Gastroesophageal sphincter (tissue), 4 donors: ENCODE data around the gene PRMT5. TPM values are rescaled to one million over a fixed set of nuclear protein-coding genes. Genes with fewer than 3 reads are reported as not detected.

Experiments
- ATAC-seq: fragments of 150-250 bp; one replicate; pipeline ENCODE4 v1.9.1; 2016; ENCODE audit warnings: mild to moderate bottlenecking, moderate library complexity
- H3K27ac ChIP-seq, 4 donors: fragments of 200-600 bp; sonication (generic) in 3 of 4; 1 replicate in 3 of 4; 2 replicates in 1 of 4; pipeline ENCODE4 v1.5.1; 2016 to 2019
- H3K27me3 ChIP-seq: fragments of 200-600 bp; sonication (generic); one replicate; pipeline ENCODE4 v1.5.1; 2019
- H3K36me3 ChIP-seq, 2 donors: fragments of 200-600 bp; sonication (generic); one replicate each; pipeline ENCODE4 v1.5.1; 2019; ENCODE audit warnings: control low read depth in 1 of 2
- H3K4me1 ChIP-seq, 3 donors: fragments of 200-600 bp; sonication (generic); 1 replicate in 2 of 3; 2 replicates in 1 of 3; pipeline ENCODE4 v1.5.1; 2016 to 2019; ENCODE audit warnings: control low read depth in 2 of 3
- H3K4me3 ChIP-seq, 2 donors: fragments of 200-600 bp; sonication (generic); one replicate each; pipeline ENCODE4 v1.5.1; 2019; ENCODE audit warnings: mild to moderate bottlenecking in 1 of 2, moderate library complexity in 1 of 2
- H3K9me3 ChIP-seq, 3 donors: fragments of 200-600 bp; sonication (generic); one replicate each; pipeline ENCODE4 v1.5.1; 2017 to 2019; ENCODE audit warnings: control low read depth in 2 of 3
- EP300 ChIP-seq: sonication (generic); formaldehyde crosslinking; IDR thresholded peaks from one replicate; pipeline ENCODE4 v1.6.1; 2017; ENCODE audit warnings: antibody characterized with exemption, mild to moderate bottlenecking
- POLR2A ChIP-seq, 2 donors: fragments of 450-650 bp; IDR thresholded peaks; one replicate each; pipeline ENCODE4 v1.6.1; 2017; ENCODE audit warnings: antibody characterized with exemption in 2 of 2, mild to moderate bottlenecking in 2 of 2, moderate library complexity in 1 of 2
- POLR2AphosphoS5 ChIP-seq: sonication (generic); formaldehyde crosslinking; IDR thresholded peaks from one replicate; pipeline ENCODE4 v1.6.1; 2017; ENCODE audit warnings: antibody characterized with exemption
- WGBS, 2 donors: methylation state at CpG; one replicate each; pipeline ENCODE4 v1.1.5; 2018; ENCODE audit warnings: low coverage in 1 of 2; 5-methylcytosine and 5-hydroxymethylcytosine counted together
- total RNA-seq, 4 donors: library from RNA; depleted of rRNA; stranded (reverse); fragments of >200 nt; gene quantifications; one replicate each; pipeline ENCODE4 v1.1.0, GENCODE V29; 2016
- TF ChIP-seq, protein P1 (sequence below), 4 experiments: fragments of 200-600 bp in 2 of 4; fragments of 450-650 bp in 2 of 4; sonication (generic) in 1 of 4; IDR thresholded peaks; one replicate each; pipeline ENCODE4 v1.5.1; 2017 to 2019; ENCODE audit warnings: antibody characterized with exemption in 4 of 4, mild to moderate bottlenecking in 2 of 4, moderate library complexity in 2 of 4

The PRMT5 gene
- total RNA-seq, 4 donors from 2014 or later: 39.7 to 49.2 (median 43.2) TPM

DNA sequence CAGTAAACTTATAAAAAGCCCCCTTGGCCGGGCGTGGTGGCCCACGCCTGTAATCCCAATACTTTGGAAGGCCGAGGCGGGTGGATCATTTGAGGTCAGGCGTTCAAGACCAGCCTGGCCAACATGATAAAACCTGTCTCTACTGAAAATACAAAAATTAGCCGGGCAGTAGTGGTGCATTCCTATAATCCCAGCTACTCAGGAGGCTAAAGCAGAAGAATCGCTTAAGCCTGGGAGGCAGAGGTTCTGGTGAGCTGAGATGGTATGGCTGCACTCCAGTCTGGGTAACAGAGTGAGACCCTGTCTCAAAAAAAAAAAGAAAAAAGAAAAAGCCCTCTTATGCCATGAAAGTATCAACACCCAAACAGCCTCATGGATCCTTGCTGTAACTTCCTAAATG, 3.7 kb downstream of the PRMT5 start:
- Histone ChIP-seq H3K9me3 (no peaks in the 10 kb centered on the region), H3K27me3 (no peaks in the 10 kb centered on the region), H3K4me1 (peaks cover 3 to 28% (median 9%) of the 10 kb centered on the region in 3 donors), H3K4me3 (no peak overlapping the region), H3K27ac (no peak overlapping the region), H3K36me3 (peaks cover 0 to 67% of the 10 kb centered on the region in 2 donors)
- no peak for ATAC-seq
- no peak for TF ChIP-seq POLR2AphosphoS5
- no peak for TF ChIP-seq POLR2A (IDR thresholded peaks at IDR 0.05)
- no peak for TF ChIP-seq EP300
- TF ChIP-seq, protein P1, sequence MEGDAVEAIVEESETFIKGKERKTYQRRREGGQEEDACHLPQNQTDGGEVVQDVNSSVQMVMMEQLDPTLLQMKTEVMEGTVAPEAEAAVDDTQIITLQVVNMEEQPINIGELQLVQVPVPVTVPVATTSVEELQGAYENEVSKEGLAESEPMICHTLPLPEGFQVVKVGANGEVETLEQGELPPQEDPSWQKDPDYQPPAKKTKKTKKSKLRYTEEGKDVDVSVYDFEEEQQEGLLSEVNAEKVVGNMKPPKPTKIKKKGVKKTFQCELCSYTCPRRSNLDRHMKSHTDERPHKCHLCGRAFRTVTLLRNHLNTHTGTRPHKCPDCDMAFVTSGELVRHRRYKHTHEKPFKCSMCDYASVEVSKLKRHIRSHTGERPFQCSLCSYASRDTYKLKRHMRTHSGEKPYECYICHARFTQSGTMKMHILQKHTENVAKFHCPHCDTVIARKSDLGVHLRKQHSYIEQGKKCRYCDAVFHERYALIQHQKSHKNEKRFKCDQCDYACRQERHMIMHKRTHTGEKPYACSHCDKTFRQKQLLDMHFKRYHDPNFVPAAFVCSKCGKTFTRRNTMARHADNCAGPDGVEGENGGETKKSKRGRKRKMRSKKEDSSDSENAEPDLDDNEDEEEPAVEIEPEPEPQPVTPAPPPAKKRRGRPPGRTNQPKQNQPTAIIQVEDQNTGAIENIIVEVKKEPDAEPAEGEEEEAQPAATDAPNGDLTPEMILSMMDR (IDR thresholded peaks at IDR 0.05): no peak
- 94% methylated on average over 5 of the region's 8 CpGs; no CpG with 5 or more reads in 1 of the 2 donors for WGBS, 2 donors

GRCh38 chr14:22923746-22924145, 5.4 kb downstream of the PRMT5 start:
- 100% methylated on average over 4 of the region's 5 CpGs for WGBS, 2 donors
- TF ChIP-seq POLR2A (IDR thresholded peaks at IDR 0.05) (no peak), EP300 (no peak), POLR2AphosphoS5 (no peak)
- TF ChIP-seq, protein P1 (IDR thresholded peaks at IDR 0.05): no peak
- no peak for ATAC-seq
- Histone ChIP-seq H3K27ac (no peak overlapping the region), H3K27me3 (no peaks in the 10 kb centered on the region), H3K4me3 (no peak overlapping the region), H3K4me1 (peaks cover 3 to 25% (median 11%) of the 10 kb centered on the region in 3 donors), H3K9me3 (no peaks in the 10 kb centered on the region), H3K36me3 (peaks cover 0 to 71% of the 10 kb centered on the region in 2 donors)

GRCh38 chr14:22922294-22922693, 6.9 kb downstream of the PRMT5 start:
- no peak for ATAC-seq
- TF ChIP-seq POLR2A (IDR thresholded peaks at IDR 0.05): no peak
- TF ChIP-seq POLR2AphosphoS5: no peak
- no peak for TF ChIP-seq EP300
- TF ChIP-seq, protein P1 (IDR thresholded peaks at IDR 0.05): no peak
- Histone ChIP-seq H3K36me3 (peaks cover 0 to 69% of the 10 kb centered on the region in 2 donors), H3K9me3 (no peaks in the 10 kb centered on the region), H3K27ac (no peak overlapping the region), H3K27me3 (no peaks in the 10 kb centered on the region), H3K4me1 (peaks cover 0 to 19% (median 11%) of the 10 kb centered on the region in 3 donors), H3K4me3 (no peak overlapping the region)
- 80% methylated on average over 2 of the region's 2 CpGs; no CpG with 5 or more reads in 1 of the 2 donors for WGBS, 2 donors

GRCh38 chr14:22920697-22921096, 8.5 kb downstream of the PRMT5 start:
- H3K27ac ChIP-seq: peak overlapping the region in 1 of 4 donors; percentile 89
- TF ChIP-seq POLR2A (IDR thresholded peaks at IDR 0.05) (no peak), POLR2AphosphoS5 (no peak), EP300 (no peak)
- TF ChIP-seq, protein P1 (IDR thresholded peaks at IDR 0.05): no peak
- no peaks in the 10 kb centered on the region for H3K27me3 ChIP-seq
- peaks cover 0 to 59% of the 10 kb centered on the region in 2 donors for H3K36me3 ChIP-seq
- H3K9me3 ChIP-seq: no peaks in the 10 kb centered on the region
- no peak for ATAC-seq
- H3K4me1 ChIP-seq: peaks cover 0 to 31% (median 17%) of the 10 kb centered on the region in 3 donors
- 81 to 83% methylated on average over 3 to 6 of the region's 6 CpGs for WGBS, 2 donors
- no peak overlapping the region for H3K4me3 ChIP-seq

GRCh38 chr14:22919601-22919921, 9.6 kb downstream of the PRMT5 start:
- ATAC-seq: peak; percentile 17
- Histone ChIP-seq H3K4me3 (peak overlapping the region; percentile 23 to 55), H3K36me3 (peaks cover 0 to 48% of the 10 kb centered on the region in 2 donors), H3K9me3 (no peaks in the 10 kb centered on the region), H3K27ac (peak overlapping the region; percentile 89 to 91 (median 90)), H3K27me3 (no peaks in the 10 kb centered on the region), H3K4me1 (peaks cover 0 to 41% (median 17%) of the 10 kb centered on the region in 3 donors)
- 0 to 2% methylated on average over 6 to 7 of the region's 10 CpGs for WGBS, 2 donors
- no peak for TF ChIP-seq POLR2A (IDR thresholded peaks at IDR 0.05)
- TF ChIP-seq, protein P1 (IDR thresholded peaks at IDR 0.05): no peak
- no peak for TF ChIP-seq POLR2AphosphoS5
- no peak for TF ChIP-seq EP300
